CD4-positive, alpha-beta T cell treated with Interferon gamma for 1 hour (primary cell): ENCODE measurements around the gene ZNF385B.

Source experiments
- DNase-seq: peaks from one replicate; pipeline ENCODE4 v3.0.0-alpha.2; 2020

Gene ZNF385B

DNA sequence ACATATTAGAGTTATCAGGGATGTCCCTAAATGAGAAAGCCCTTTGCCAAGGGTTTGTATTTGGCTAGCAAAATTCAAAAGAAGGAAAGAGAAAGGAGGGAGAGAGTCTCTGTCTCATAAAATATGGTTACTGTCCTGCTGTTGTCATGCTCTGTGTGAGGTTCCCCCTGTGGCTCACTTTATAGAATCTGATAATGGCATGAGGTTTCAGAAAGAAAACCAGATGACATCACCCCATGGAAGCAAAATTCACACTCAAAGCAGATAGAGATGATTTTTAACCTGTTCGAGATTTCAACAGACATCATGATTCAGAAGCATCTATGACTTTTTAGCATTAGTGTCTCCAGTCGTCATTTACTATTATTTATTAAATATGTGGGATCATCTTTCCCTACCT lies 431.8 kb downstream of the ZNF385B start:
- no peak for DNase-seq

DNA sequence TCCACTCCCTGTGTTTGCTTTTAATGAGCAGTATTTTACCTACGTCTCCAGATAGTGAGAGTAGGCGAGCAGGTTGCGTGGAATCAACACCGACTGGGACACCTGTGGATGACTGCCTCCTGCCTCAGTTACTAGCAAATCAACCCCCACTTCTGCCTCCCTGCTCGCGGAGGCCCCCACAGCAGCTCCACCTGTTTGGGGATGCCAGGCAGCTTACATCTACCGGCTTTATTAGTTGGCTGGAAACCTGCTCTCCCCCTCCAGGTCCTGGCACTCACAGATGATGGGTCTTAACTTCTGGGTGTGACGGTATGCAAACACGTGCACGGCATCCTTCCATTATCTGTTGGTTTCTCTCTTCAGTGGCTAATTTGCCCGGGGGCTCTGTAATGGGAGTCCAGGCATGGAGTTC lies 432.3 kb downstream of the ZNF385B start:
- no peak for DNase-seq

DNA sequence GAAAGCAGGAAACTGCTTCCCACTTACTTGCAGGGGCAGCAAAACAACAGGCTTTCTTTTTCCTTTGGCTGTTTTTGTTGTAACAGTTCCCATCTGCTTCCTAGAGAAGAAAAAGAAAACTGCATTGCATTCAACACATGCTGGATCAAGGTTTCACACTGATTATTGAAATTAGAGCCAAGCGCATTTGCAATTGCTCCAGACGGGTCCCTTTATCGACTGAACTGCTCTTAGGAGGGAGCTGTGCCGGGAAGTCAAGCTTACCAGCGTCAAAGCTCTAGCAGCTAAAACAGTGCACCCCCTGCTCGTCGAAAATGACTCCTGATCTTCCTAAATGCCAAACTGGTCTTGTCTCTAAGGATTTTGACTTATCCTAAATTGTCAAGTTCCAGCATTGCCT lies 432.8 kb downstream of the ZNF385B start:
- DNase-seq: no peak

DNA sequence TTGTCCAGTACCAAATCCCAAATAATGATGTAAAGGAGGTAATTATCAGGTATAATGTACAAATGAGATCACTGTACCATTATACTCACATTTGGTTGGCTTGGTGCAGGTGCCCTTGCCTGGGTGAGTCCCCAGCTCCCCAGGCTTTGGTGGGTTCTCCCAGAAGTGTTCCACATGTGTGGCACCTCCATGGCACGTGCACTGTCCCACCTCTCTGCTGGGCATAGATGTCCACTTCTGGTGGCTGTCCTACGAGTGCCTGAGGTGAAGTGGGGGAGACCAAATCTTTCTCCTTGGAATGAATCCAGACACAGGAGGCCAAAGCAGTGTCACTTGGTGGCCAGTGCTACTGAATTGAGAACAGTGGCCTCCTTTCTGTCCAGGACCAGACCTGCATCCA lies 434.3 kb downstream of the ZNF385B start:
- no peak for DNase-seq

DNA sequence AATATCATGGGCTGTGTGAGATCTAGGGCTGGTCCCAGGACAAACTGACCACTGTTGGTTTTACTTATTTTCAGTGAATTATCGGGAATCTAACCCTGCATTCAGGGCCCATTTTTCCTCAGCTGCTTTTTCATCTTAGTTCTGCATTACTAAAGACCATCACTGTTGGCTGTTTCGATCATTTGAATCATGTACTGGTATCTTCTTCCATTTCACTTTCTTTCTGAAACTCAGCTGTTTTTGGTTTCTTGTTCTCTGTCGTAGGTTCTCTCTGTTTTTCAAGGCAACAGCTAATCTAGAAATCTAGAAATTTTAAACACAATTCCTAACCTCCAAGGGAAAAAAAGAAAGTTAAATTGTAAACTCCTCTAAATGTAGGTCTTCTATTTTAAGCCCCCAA lies 436.8 kb downstream of the ZNF385B start:
- no peak for DNase-seq

DNA sequence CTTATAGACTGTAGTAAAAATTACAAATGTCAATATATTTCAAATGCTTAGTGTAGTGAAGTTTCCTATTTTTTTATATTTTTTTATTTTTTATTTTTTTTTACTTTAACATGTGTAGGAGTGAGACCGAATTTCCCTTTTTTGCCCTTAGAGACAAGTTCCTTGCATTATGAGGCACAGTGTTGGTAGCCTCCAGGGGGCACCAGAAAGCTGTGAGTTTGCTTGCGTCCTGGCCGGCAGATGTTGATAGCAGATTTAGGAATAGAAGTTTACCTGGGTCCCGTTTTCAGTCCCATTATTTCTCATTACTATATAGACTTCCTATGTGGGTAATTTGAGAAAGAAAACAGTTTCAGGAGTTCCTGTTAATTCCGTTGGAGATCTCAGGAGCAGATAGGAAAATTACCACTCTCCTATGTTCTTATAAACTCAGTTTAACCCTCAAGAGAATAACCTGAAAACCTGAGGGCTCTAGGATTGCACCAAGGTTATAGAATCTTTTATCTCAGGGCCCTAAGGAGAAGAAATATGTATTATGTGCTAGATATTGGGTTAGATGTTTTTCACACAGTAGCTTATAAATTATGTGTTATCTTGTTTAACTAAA lies 439.3 kb downstream of the ZNF385B start:
- peak; percentile 12 for DNase-seq

DNA sequence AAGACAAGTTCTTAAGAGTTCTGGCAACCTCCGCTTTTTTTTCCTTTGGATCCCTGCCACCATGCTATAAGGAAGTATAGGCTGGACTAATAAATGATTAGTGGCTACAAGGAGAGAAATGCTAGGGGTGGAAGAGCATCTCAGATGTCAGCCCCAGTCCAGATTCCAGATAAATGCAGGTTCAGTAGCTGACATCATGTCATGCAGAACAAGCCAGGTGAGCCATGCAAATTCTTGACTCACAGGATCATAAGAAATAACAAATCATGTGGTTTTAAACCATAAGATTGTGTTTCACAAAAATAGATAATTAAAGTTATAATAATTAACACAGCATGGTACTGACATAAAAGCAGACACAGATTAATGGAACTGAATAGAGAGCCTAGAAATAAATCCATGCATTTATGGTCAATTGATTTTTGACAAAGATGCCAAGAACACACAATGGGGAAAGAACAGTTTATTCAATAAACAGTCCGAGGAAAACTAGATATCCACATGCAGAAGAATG lies 443.9 kb downstream of the ZNF385B start:
- no peak for DNase-seq

DNA sequence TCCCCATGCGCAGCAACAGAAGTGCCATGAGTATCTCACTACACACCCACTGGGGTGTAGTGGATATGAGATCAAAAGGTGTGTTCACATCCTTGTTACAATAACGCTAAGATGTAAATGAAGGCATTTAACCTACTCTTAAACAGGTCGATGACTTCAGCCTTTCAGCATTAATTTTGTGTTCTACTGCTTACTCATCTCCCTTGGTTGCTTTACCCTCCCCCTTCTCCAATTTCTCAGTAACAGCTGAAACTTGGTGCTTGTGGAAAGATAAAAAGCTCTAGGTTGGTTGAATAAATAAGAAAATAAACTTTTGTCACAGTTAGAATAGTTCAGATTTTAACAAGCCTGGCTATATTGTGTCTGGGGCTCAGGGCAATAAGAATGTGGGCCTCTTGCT lies 449.3 kb downstream of the ZNF385B start:
- no peak for DNase-seq

DNA sequence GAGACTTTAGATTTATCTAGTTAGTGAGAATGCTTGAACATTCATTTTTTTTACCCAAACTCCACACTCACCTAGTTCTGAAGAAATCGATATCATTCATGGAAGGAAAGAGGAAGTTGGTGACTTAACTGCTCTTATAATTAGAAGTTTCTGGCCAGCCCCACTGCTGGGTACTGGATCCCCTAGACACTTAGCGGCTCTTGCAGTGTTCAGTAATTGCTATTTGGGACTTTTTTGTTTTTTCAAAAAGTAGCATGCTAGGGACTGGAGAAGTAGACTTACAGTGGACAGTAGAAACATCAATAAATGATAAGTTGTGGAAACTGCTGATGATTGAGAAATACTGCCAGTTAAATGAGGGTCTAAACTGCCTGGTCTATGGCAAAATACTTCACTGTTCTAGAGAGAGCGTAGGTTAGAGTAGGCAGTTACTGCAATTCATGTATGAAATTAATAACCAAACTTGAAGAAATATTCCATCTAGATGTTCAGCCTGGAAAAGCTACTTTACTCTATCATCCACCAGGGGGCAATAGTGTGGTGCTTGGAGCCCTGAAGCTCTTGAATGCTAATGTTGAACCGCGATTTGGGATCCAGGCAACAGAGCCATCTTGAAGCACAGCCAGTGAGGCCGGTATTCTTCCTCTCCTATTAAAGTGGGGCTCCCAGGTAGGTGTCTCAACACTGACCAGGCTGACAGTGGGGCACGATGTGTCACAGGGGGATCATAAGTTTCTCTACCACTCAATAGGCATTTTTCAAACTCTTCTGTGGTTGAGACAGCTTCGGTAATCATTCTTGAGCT lies 450.7 kb downstream of the ZNF385B start:
- no peak for DNase-seq

DNA sequence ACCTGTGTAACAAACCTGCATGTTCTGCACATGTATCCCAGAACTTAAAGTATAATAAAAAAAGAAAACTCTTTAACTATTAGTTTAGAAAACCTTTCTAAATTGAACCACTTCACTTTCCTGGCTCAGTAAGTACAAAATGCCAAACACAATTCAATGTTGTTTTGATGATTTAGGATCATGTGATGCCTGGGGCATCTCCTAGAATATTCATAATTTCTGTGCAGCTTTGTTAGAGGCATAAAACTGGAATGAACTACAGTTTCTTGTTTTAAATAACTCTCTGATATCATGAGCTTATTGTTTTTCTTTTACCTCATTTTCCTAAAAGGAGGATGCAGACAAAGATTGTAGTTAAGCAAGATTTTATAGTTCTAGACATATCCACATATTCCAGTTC lies 457.8 kb downstream of the ZNF385B start:
- no peak for DNase-seq

DNA sequence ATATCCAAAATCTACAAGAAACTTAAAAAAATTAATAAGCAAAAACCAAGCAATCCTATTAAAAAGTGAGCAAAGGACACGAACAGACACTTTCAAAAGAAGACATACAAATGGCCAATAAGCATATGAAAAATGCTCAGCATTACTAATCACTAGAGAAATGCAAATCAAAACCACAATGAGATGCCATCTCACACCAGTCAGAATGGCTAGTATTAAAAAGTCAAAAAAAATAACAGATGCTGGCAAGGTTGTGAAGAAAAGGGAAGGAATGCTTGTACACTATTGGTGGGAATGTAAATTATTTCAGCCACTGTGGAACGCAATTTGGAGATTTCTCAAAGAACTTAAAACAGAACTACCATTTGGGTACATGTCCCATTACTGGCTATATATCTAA lies 467.9 kb downstream of the ZNF385B start:
- no peak for DNase-seq
